Caco-2 (cell line): Measurements from ENCODE around the gene TRIO. TPM values are rescaled to one million over a fixed set of nuclear protein-coding genes. Genes with fewer than 3 reads are reported as not detected.

Source experiments
- BruUV-seq: library from RNA; stranded (reverse); fragments of 400-500 nt; replicated peaks from 2 replicates; lab custom pipeline; 2021; lab: Mats Ljungman, UMichigan
- CTCF ChIA-PET: fragments of 300-600 bp; sonication (Branson Sonifier 250); formaldehyde crosslinking; loops from one replicate; lab custom pipeline; 2022; ENCODE audit warnings: antibody characterized with exemption; lab: Charles Lee
- POLR2A ChIA-PET: fragments of 300-600 bp; sonication (Branson Sonifier 250); formaldehyde crosslinking; loops from one replicate; lab custom pipeline; 2022; ENCODE audit warnings: antibody characterized with exemption; lab: Charles Lee
- DNase-seq, 2 experiments: peaks; one replicate each; pipeline versions ENCODE4 v3.0.0 to v3.0.0-alpha.2; 2020 to 2022
- H3K27me3 ChIP-seq: replicated peaks from 2 replicates; pipeline ENCODE4 v1.6.0; 2011; ENCODE audit warnings: low read length; ENCODE audit not compliant: control insufficient read depth, insufficient read depth
- H3K36me3 ChIP-seq: 2 replicates; pipeline ENCODE4 v1.5.1; 2011; ENCODE audit warnings: low read length; ENCODE audit not compliant: control insufficient read depth, insufficient read depth
- H3K4me1 ChIP-seq: fragments of 250-450 bp; sonication (Bioruptor Pico); 2 replicates; pipeline ENCODE4 v1.5.1; 2020; ENCODE audit warnings: mild to moderate bottlenecking
- H3K4me3 ChIP-seq: 2 replicates; pipeline ENCODE4 v1.5.1; 2011; ENCODE audit warnings: low read depth, mild to moderate bottlenecking, control low read depth, low read length
- H3K9me3 ChIP-seq: fragments of 250-450 bp; sonication (Bioruptor Pico); 2 replicates; pipeline ENCODE4 v1.5.1; 2020; ENCODE audit warnings: mild to moderate bottlenecking, moderate library complexity
- H3K27ac Mint-ChIP-seq: one replicate; pipeline ENCODE4 v1.8.0; 2022; ENCODE audit warnings: mixed read lengths; ENCODE audit not compliant: unreplicated experiment
- H3K27me3 Mint-ChIP-seq: one replicate; pipeline ENCODE4 v1.8.0; 2022; ENCODE audit warnings: mixed read lengths; ENCODE audit not compliant: insufficient read depth, unreplicated experiment
- H3K36me3 Mint-ChIP-seq: one replicate; pipeline ENCODE4 v1.8.0; 2022; ENCODE audit warnings: mild to moderate bottlenecking, mixed read lengths; ENCODE audit not compliant: insufficient read depth, unreplicated experiment
- H3K4me1 Mint-ChIP-seq: one replicate; pipeline ENCODE4 v1.8.0; 2022; ENCODE audit warnings: low read depth, mixed read lengths; ENCODE audit not compliant: unreplicated experiment
- H3K4me3 Mint-ChIP-seq: one replicate; pipeline ENCODE4 v1.8.0; 2022; ENCODE audit warnings: mild to moderate bottlenecking, moderate library complexity, mixed read lengths; ENCODE audit not compliant: unreplicated experiment
- H3K9me3 Mint-ChIP-seq: one replicate; pipeline ENCODE4 v1.8.0; 2022; ENCODE audit warnings: mixed read lengths; ENCODE audit not compliant: unreplicated experiment
- intact Hi-C: fragments of 100-400 bp; cut with micrococcal nuclease; formaldehyde crosslinking; loops from one replicate; pipeline ENCODE4 v1.10.0; 2022; ENCODE audit not compliant: unreplicated experiment
- total RNA-seq: library from RNA; stranded (reverse); gene quantifications from 2 replicates; pipeline ENCODE4 v1.2.3, GENCODE V29; 2022
- TF ChIP-seq, protein P1 (sequence below), 2 experiments: fragments of 200-600 bp in 1 of 2; IDR thresholded peaks; 1 replicate in 1 of 2; 2 replicates in 1 of 2; pipeline versions ENCODE4 v1.5.1 to v1.8.0; 2011 to 2022; ENCODE audit warnings: antibody characterized with exemption in 1 of 2, control low read depth in 1 of 2, inconsistent platforms in 1 of 2, low read depth in 1 of 2, low read length in 1 of 2, mild to moderate bottlenecking in 1 of 2, moderate library complexity in 1 of 2; ENCODE audit not compliant: insufficient read depth in 1 of 2, severe bottlenecking in 1 of 2, unreplicated experiment in 1 of 2

Gene TRIO
- total RNA-seq, 1 experiment from 2014 or later = 92.0 TPM

DNA sequence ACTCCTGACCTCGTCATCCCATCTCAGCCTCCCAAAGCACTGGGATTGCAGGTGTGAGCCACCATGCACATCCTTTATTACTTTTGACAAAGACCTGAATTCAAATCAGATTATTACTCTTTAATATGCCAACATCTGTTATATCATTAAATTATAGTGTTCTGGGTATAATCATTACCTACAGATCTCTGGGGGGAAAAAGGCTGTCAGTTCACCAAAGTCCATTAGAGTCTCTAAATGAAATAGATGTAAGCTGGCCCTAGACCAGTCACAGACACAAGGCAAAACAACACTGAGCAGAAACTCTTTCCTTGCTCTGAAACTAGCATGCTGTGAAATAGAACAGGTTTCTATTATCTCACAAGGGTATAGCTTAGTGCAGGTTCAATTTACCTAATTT lies 21.6 kb upstream of the TRIO start:
- Mint-ChIP-seq H3K4me1 (no peaks in the 10 kb centered on the region), H3K4me3 (no peak overlapping the region), H3K27ac (no peak overlapping the region), H3K27me3 (no peaks in the 10 kb centered on the region), H3K9me3 (no peaks in the 10 kb centered on the region), H3K36me3 (no peaks in the 10 kb centered on the region)
- Histone ChIP-seq H3K9me3 (no peaks in the 10 kb centered on the region), H3K27me3 (no peaks in the 10 kb centered on the region), H3K36me3 (no peaks in the 10 kb centered on the region), H3K4me3 (no peak overlapping the region), H3K4me1 (no peaks in the 10 kb centered on the region)
- TF ChIP-seq, protein P1, sequence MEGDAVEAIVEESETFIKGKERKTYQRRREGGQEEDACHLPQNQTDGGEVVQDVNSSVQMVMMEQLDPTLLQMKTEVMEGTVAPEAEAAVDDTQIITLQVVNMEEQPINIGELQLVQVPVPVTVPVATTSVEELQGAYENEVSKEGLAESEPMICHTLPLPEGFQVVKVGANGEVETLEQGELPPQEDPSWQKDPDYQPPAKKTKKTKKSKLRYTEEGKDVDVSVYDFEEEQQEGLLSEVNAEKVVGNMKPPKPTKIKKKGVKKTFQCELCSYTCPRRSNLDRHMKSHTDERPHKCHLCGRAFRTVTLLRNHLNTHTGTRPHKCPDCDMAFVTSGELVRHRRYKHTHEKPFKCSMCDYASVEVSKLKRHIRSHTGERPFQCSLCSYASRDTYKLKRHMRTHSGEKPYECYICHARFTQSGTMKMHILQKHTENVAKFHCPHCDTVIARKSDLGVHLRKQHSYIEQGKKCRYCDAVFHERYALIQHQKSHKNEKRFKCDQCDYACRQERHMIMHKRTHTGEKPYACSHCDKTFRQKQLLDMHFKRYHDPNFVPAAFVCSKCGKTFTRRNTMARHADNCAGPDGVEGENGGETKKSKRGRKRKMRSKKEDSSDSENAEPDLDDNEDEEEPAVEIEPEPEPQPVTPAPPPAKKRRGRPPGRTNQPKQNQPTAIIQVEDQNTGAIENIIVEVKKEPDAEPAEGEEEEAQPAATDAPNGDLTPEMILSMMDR (IDR thresholded peaks at IDR 0.05; ENCODE audit: insufficient read depth in 1 of 2, low read depth in 1 of 2, low read length in 1 of 2, severe bottlenecking in 1 of 2, unreplicated experiment in 1 of 2) = no peak
- no TSS peak for BruUV-seq
- DNase-seq = no peak
- ChIA-PET POLR2A (no interaction called here), CTCF (no interaction called here)
- intact Hi-C loops = no loop called here

DNA sequence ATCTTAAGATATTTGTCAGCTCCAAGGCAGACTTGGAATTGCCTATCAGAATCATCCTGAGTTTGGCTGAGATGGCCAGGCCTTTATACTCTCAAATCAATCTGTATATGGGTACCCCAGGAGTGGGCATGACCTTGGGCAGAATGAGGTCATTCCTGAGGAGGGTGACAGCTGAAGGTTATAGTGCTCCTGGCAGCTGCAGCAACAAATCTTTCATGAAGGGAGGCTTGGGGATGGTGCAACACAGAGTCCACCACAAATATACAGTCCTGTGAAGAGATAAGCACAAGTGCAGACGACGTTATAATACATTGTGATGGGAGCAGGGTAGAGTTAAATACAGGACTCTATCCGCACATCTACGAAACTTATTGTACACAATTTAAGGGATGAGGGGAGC lies 21.1 kb upstream of the TRIO start:
- Histone ChIP-seq H3K36me3 (no peaks in the 10 kb centered on the region), H3K4me1 (no peaks in the 10 kb centered on the region), H3K27me3 (no peaks in the 10 kb centered on the region), H3K9me3 (no peaks in the 10 kb centered on the region), H3K4me3 (no peak overlapping the region)
- Mint-ChIP-seq H3K36me3 (no peaks in the 10 kb centered on the region), H3K4me3 (no peak overlapping the region), H3K9me3 (no peaks in the 10 kb centered on the region), H3K4me1 (no peaks in the 10 kb centered on the region), H3K27me3 (no peaks in the 10 kb centered on the region), H3K27ac (no peak overlapping the region)
- intact Hi-C loops = no loop called here
- no peak for DNase-seq
- ChIA-PET POLR2A (no interaction called here), CTCF (no interaction called here)
- TF ChIP-seq, protein P1 (IDR thresholded peaks at IDR 0.05; ENCODE audit: insufficient read depth in 1 of 2, low read depth in 1 of 2, low read length in 1 of 2, severe bottlenecking in 1 of 2, unreplicated experiment in 1 of 2) = no peak
- BruUV-seq = no TSS peak

DNA sequence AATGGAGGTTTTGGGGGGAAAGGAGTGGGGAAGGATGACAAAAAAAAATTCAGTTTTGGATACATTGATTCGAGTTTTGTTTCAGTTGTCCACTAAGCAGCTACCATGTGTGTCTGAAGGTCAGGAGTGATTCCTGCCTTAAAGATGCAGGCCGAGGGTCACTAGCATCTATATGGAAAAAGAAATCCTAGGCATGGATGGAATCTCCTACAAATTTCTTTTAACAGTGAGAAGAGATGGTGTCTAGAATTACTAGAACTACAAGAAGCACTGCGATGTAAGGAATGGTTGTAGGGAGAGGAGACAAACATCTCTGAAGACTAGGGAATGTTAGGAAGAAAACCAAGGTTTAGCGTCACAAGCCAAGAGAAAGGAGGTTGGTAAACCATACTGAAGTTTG lies 19.6 kb upstream of the TRIO start:
- POLR2A ChIA-PET = no interaction called here
- no peaks in the 10 kb centered on the region for H3K9me3 Mint-ChIP-seq
- no TSS peak for BruUV-seq

More for the DNA sequence above, 19.6 kb upstream of the TRIO start:
- Mint-ChIP-seq H3K27me3 (no peaks in the 10 kb centered on the region), H3K36me3 (no peaks in the 10 kb centered on the region), H3K4me3 (no peak overlapping the region), H3K27ac (no peak overlapping the region), H3K4me1 (no peaks in the 10 kb centered on the region)
- intact Hi-C loops = no loop called here
- CTCF ChIA-PET = no interaction called here
- no peaks in the 10 kb centered on the region for H3K27me3 ChIP-seq
- TF ChIP-seq, protein P1 (IDR thresholded peaks at IDR 0.05; ENCODE audit: insufficient read depth in 1 of 2, low read depth in 1 of 2, low read length in 1 of 2, severe bottlenecking in 1 of 2, unreplicated experiment in 1 of 2) = no peak
- H3K36me3 ChIP-seq = no peaks in the 10 kb centered on the region
- no peaks in the 10 kb centered on the region for H3K4me1 ChIP-seq
- H3K9me3 ChIP-seq = no peaks in the 10 kb centered on the region
- no peak overlapping the region for H3K4me3 ChIP-seq
- no peak for DNase-seq
